Ovary (tissue), 9 donors: ENCODE data around the gene CNTNAP5. TPM values are rescaled to one million over a fixed set of nuclear protein-coding genes. Genes with fewer than 3 reads are reported as not detected.

Experiments used
- DNase-seq, 5 donors: peaks; one replicate each; pipeline ENCODE4 v3.0.0-alpha.2; 2019 to 2020
- H3K27ac ChIP-seq, 2 donors: fragments of 200-600 bp; one replicate each; pipeline versions ENCODE4 v1.5.1 to v1.8.0; 2019 to 2022
- H3K27me3 ChIP-seq: fragments of 200-600 bp; one replicate; pipeline ENCODE4 v1.8.0; 2022
- H3K36me3 ChIP-seq: fragments of 200-600 bp; sonication (generic); one replicate; pipeline ENCODE4 v1.5.1; 2019
- H3K4me1 ChIP-seq: one replicate; pipeline ENCODE4 v1.8.1; 2013; ENCODE audit warnings: mild to moderate bottlenecking, moderate library complexity; ENCODE audit not compliant: insufficient read depth
- H3K4me3 ChIP-seq: fragments of 200-600 bp; sonication (generic); one replicate; pipeline ENCODE4 v1.5.1; 2017
- H3K9me3 ChIP-seq, 2 donors: fragments of 200-600 bp in 1 of 2; sonication (generic) in 1 of 2; one replicate each; pipeline versions ENCODE4 v1.5.1 to v1.8.1; 2013 to 2019; ENCODE audit warnings: mild to moderate bottlenecking in 1 of 2, moderate library complexity in 1 of 2
- CTCF ChIP-seq, 3 donors: fragments of 450-650 bp in 2 of 3; fragments of 200-600 bp in 1 of 3; IDR thresholded peaks; one replicate each; pipeline versions ENCODE4 v1.5.1 to v1.8.0; 2016 to 2022; ENCODE audit warnings: antibody characterized with exemption in 3 of 3, mild to moderate bottlenecking in 1 of 3
- EP300 ChIP-seq: sonication (generic); formaldehyde crosslinking; IDR thresholded peaks from one replicate; pipeline ENCODE4 v1.6.1; 2017; ENCODE audit warnings: antibody characterized with exemption
- POLR2A ChIP-seq: fragments of 450-650 bp; IDR thresholded peaks from one replicate; pipeline ENCODE4 v1.6.1; 2017; ENCODE audit warnings: antibody characterized with exemption, mild to moderate bottlenecking, moderate library complexity
- WGBS, 3 donors: extraction: QIAGEN DNeasy Blood & Tissue Kit in 1 of 3; methylation state at CpG; one replicate each; pipeline versions ENCODE4 v1.1.5 to v1.1.7; 2013 to 2017; 5-methylcytosine and 5-hydroxymethylcytosine counted together
- intact Hi-C, 4 donors: fragments of 100-400 bp; cut with DNase I; formaldehyde crosslinking; loops; one replicate each; pipeline versions ENCODE4 v1.11.0 to v1.15.1; 2022 to 2023
- polyA plus RNA-seq, 2 donors: library from polyadenylated mRNA; stranded (reverse); fragments of 200-250 nt in 1 of 2; fragments of 350-450 nt in 1 of 2; fragmentation: Illumina TruSeq in 1 of 2; extraction: RNeasy Lipid Tissue Mini Kit (QIAGEN cat#74804) in 1 of 2; gene quantifications; one replicate each; pipeline ENCODE4 v1.2.3, GENCODE V29; 2013 to 2014
- total RNA-seq, 7 donors: library from RNA; depleted of rRNA in 2 of 7; stranded (reverse); fragments of >200 nt in 2 of 7; fragmentation: NEBNext Ultra II Directional in 3 of 7; extraction: Animal tissue kit (Norgen Biotek cat#: 25700) in 3 of 7; gene quantifications; one replicate each; pipeline versions ENCODE4 v1.1.0 to v1.2.4, GENCODE V29; 2016 to 2023
- donor health status: DM: no; HTN: no; CAD: no; lungs with moderate emphysema.
- donor health status: DM: no; HTN: no; CAD: no.
- donor health status: Bipolar disorder and iron deficiency.
- donor health status: DM: yes; HTN: yes; CAD: no.
- donor health status: DM: no; HTN: no; CAD: no.
- donor health status: DM: yes; HTN: yes; CAD: no.

Gene CNTNAP5
- total and polyA plus RNA-seq, 9 donors: not detected

- WGBS, 3 donors: 71 to 80% (median 73%) methylated on average over 2 of the region's 2 CpGs
- intact Hi-C loops: no loop called here
- H3K27ac ChIP-seq: no peak overlapping the region
- H3K9me3 ChIP-seq: no peaks in the 10 kb centered on the region
- no peak for DNase-seq
- no peak overlapping the region for H3K4me3 ChIP-seq
- no peak for TF ChIP-seq POLR2A
- TF ChIP-seq CTCF (IDR thresholded peaks at IDR 0.05): no peak
- no peaks in the 10 kb centered on the region for H3K27me3 ChIP-seq
- H3K36me3 ChIP-seq: no peaks in the 10 kb centered on the region
- no peaks in the 10 kb centered on the region for H3K4me1 ChIP-seq
Measured at GRCh38 chr2:124026503-124026902, 1.4 kb downstream of the CNTNAP5 start.

GRCh38 chr2:124027182-124027581, 2.1 kb downstream of the CNTNAP5 start:
- H3K4me1 ChIP-seq: no peaks in the 10 kb centered on the region
- H3K36me3 ChIP-seq: no peaks in the 10 kb centered on the region
- H3K4me3 ChIP-seq: no peak overlapping the region
- no peak for DNase-seq
- H3K27me3 ChIP-seq: no peaks in the 10 kb centered on the region
- intact Hi-C loops: no loop called here
- H3K9me3 ChIP-seq: no peaks in the 10 kb centered on the region
- TF ChIP-seq CTCF (IDR thresholded peaks at IDR 0.05) (no peak), EP300 (no peak), POLR2A (no peak)
- no peak overlapping the region for H3K27ac ChIP-seq
- WGBS, 3 donors: 0% methylated on average over 4 of the region's 4 CpGs

GRCh38 chr2:124032799-124033198, 7.7 kb downstream of the CNTNAP5 start:
- DNase-seq: no peak
- H3K27ac ChIP-seq: no peak overlapping the region
- no peaks in the 10 kb centered on the region for H3K27me3 ChIP-seq
- H3K9me3 ChIP-seq: no peaks in the 10 kb centered on the region
- WGBS, 3 donors: 19 to 36% (median 28%) methylated on average over 3 of the region's 3 CpGs
- intact Hi-C loops: no loop called here
- no peaks in the 10 kb centered on the region for H3K36me3 ChIP-seq
- no peak for TF ChIP-seq POLR2A
- TF ChIP-seq EP300: no peak
- H3K4me3 ChIP-seq: no peak overlapping the region
- H3K4me1 ChIP-seq: no peaks in the 10 kb centered on the region

GRCh38 chr2:124034265-124034664, 9.2 kb downstream of the CNTNAP5 start:
- DNase-seq: no peak
- Histone ChIP-seq H3K9me3 (no peaks in the 10 kb centered on the region), H3K27me3 (no peaks in the 10 kb centered on the region), H3K27ac (no peak overlapping the region), H3K36me3 (no peaks in the 10 kb centered on the region), H3K4me1 (no peaks in the 10 kb centered on the region), H3K4me3 (no peak overlapping the region)
- TF ChIP-seq EP300 (no peak), CTCF (IDR thresholded peaks at IDR 0.05) (no peak), POLR2A (no peak)
- 71 to 85% (median 76%) methylated on average over 2 of the region's 2 CpGs for WGBS, 3 donors
- intact Hi-C loops: no loop called here

- Histone ChIP-seq H3K4me3 (no peak overlapping the region), H3K27me3 (no peaks in the 10 kb centered on the region), H3K36me3 (no peaks in the 10 kb centered on the region), H3K9me3 (no peaks in the 10 kb centered on the region), H3K27ac (no peak overlapping the region), H3K4me1 (no peaks in the 10 kb centered on the region)
- WGBS, 3 donors: 55 to 70% (median 68%) methylated on average over 1 of the region's 1 CpG
- intact Hi-C loops: no loop called here
- TF ChIP-seq CTCF (IDR thresholded peaks at IDR 0.05) (no peak), EP300 (no peak), POLR2A (no peak)
- no peak for DNase-seq
Measured at GRCh38 chr2:124035001-124035400, 9.9 kb downstream of the CNTNAP5 start.
